ENCODE results near the gene RPL27.

The RPL27 gene

GRCh38 chr17:43051969-43052368, 53.8 kb downstream of the RPL27 start:
- DNase-seq (ENCODE audit: low spot score), result no peak

Data from COLO829 (cell line).